Fibroblast of mammary gland (primary cell): ENCODE results near the gene RIPOR3.

Experiments
- DNase-seq: peaks from one replicate; pipeline ENCODE4 v3.0.0-alpha.2; 2010; ENCODE audit warnings: low read depth
- H3K4me3 ChIP-seq: 2 replicates; pipeline ENCODE4 v1.5.1; 2011; ENCODE audit warnings: low read depth, mild to moderate bottlenecking, low read length, moderate library complexity; ENCODE audit not compliant: control insufficient read depth
- CTCF ChIP-seq: conservative IDR thresholded peaks from 2 replicates; pipeline ENCODE4 v1.5.1; 2011; ENCODE audit warnings: low read depth, low read length, inconsistent platforms; ENCODE audit not compliant: control insufficient read depth, insufficient read depth

Gene RIPOR3

DNA sequence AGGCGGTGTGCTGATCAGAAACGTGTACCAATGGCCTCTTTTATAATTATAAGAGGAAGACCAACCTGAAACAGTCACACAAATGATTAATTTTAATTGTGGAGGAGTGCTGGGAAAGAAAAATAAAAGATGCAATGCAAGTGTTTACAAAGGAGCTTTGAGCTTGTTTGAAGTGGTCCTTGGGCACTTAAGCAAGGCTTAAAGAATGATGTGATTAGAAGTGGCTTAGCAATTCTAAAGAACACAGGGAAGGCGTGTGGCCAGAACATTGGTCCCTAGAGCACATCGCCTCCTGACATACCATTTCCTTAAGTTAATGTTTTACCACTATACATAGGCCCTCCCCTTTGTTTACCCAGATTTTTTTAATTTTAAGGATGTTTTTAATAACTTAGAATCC lies 155.0 kb downstream of the RIPOR3 start:
- no peak for TF ChIP-seq CTCF
- no peak for DNase-seq
- H3K4me3 ChIP-seq = no peak overlapping the region
